ENCODE data around the gene DYNC1I1. TPM values are rescaled to one million over a fixed set of nuclear protein-coding genes. Genes with fewer than 3 reads are reported as not detected.

DYNC1I1 gene
- total and polyA plus RNA-seq, 2 donors (not counting 3 experiments of a cell fraction or from before 2014, with no cell fraction given) = 1.8 to 3.6 TPM

DNA sequence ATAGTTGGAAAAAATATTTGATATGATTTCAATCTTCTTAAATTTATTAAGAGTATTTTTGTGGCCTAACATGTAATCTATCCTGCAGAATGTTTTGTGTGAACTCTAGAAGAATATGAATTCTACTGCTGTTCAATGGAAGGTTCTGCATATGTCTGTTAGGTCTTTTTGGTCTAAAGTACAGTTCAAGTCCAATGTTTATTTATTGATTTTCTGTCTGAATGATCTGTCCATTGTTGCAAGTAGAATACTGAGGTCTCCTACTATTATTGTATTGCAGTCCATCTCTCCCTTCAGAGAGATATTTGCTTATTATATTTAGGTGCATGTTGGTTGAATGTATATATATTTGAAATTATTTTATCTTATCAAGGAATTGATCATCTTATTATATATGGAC is 18.9 kb upstream of the DYNC1I1 start:
- Histone ChIP-seq H3K9me3 (replicated peaks; ENCODE audit: control insufficient read depth, insufficient read depth, low read length) (no peaks in the 10 kb centered on the region), H3K36me3 (ENCODE audit: control insufficient read depth in 2 of 2, extremely low read depth in 1 of 2, insufficient read depth in 2 of 2, low read length in 2 of 2) (no peaks in the 10 kb centered on the region), H4K20me1 (replicated peaks; ENCODE audit: control insufficient read depth, extremely low read depth, insufficient read depth, low read length) (no peaks in the 10 kb centered on the region), H3K27me3 (ENCODE audit: control insufficient read depth in 2 of 2, insufficient read depth in 2 of 2, low read length in 2 of 2) (peaks cover 2 to 5% of the 10 kb centered on the region in 2 experiments), H3K4me1 (ENCODE audit: control insufficient read depth, extremely low read depth, insufficient read depth, low read length) (no peaks in the 10 kb centered on the region), H3K9ac (replicated peaks; ENCODE audit: extremely low read depth, insufficient read depth, low read length) (no peak overlapping the region), H3K79me2 (ENCODE audit: control insufficient read depth, insufficient read depth, low read length) (no peaks in the 10 kb centered on the region), H3K4me2 (ENCODE audit: insufficient read depth, low read length) (no peak overlapping the region), H3K4me3 (replicated peaks in 1 of 3; ENCODE audit: insufficient read depth in 1 of 3, low read depth in 1 of 3, low read length in 3 of 3) (no peak overlapping the region), H2AFZ (ENCODE audit: low read depth, low read length) (no peak overlapping the region), H3K9me1 (replicated peaks; ENCODE audit: control insufficient read depth, extremely low read depth, insufficient read depth, low read length) (no peaks in the 10 kb centered on the region), H3K27ac (ENCODE audit: insufficient read depth, low read depth, low read length) (no peak overlapping the region)
- TF ChIP-seq CTCF (IDR thresholded peaks at IDR 0.05; ENCODE audit: extremely low read depth in 1 of 2, insufficient read depth in 1 of 2, low read depth in 1 of 2, low read length in 2 of 2) = no peak
- no peak for TF ChIP-seq FOS (IDR thresholded peaks at IDR 0.05; ENCODE audit: borderline replicate concordance, insufficient read depth, low read length)
- TF ChIP-seq POLR2AphosphoS5 (IDR thresholded peaks at IDR 0.05; ENCODE audit: insufficient read depth, low read depth, low read length) = no peak
- TF ChIP-seq POLR2A (IDR thresholded peaks at IDR 0.05; ENCODE audit: low read depth, low read length) = no peak
- no peak for TF ChIP-seq GATA2 (IDR thresholded peaks at IDR 0.05; ENCODE audit: insufficient read depth, insufficient read length, low read depth, low read length)
- TF ChIP-seq MAX (IDR thresholded peaks at IDR 0.05; ENCODE audit: insufficient read depth, insufficient read length) = no peak
- no peak for TF ChIP-seq EZH2 (IDR thresholded peaks at IDR 0.05; ENCODE audit: borderline replicate concordance, low read depth, low read length, severe bottlenecking)
- no peak for TF ChIP-seq JUN (IDR thresholded peaks at IDR 0.05; ENCODE audit: borderline replicate concordance, insufficient read depth, insufficient read length, low read depth)
- no peak for TF ChIP-seq MYC (IDR thresholded peaks at IDR 0.05; ENCODE audit: low read depth, low read length)
- POLR2A ChIA-PET = no interaction called here
- no TSS peak for BruUV-seq (replicated peaks)
- intact Hi-C loops (cut with micrococcal nuclease) = no loop called here
- FAIRE-seq (no peak), DNase-seq (ENCODE audit: low read depth, low spot score) (no peak)
- dilution Hi-C loops (cut with MboI; ENCODE audit: extremely low pct_ligation_motif_present, low sequenced_read_pairs) = no loop called here
- CTCF ChIA-PET = no interaction called here
